AG08396 (cell line): ENCODE measurements around the gene CYP1A2.

Experiments used
- DNase-seq: peaks from one replicate; pipeline ENCODE4 v3.0.0; 2012; ENCODE audit warnings: low spot score, mixed read lengths

CYP1A2 gene

DNA sequence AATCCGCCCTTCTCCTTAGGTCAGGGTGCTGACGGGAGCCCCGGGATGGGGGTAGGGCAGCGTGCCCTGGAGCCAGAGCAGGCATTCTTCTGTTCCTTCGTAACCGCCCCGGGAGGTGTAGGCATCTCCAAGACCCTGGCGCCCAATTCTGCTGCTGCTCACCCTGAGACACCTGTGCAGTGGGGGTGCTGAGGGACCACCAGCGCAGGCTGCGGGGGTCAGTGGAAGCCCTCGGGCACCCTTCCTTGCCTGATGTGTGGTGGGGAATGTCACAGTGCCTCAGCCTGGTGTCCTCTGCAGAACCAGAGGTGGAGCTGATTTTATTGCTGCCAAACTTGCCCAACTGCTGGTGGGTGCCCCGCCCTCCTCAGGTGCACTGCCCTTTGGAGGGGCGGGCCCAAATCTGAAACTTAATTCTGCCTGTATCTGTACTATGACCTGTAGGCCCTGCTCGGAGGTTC, 40.6 kb downstream of the CYP1A2 start:
- no peak for DNase-seq

DNA sequence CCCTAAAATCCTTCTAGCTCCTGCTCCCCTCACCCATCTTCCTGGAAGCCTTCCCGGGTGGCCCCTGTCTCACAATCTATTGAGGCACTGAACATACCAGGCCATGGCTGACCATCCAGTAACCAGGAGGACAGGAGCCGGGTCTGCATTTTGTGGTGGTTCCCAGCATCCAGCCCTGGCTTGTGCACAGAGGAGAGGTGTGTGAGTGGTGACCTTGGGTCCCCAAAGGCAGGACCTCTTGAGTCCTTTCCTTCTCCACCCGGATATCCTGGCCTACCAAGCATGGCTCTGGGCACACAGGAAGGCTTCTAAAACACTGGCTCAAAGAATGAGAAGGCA, 41.1 kb downstream of the CYP1A2 start:
- no peak for DNase-seq

DNA sequence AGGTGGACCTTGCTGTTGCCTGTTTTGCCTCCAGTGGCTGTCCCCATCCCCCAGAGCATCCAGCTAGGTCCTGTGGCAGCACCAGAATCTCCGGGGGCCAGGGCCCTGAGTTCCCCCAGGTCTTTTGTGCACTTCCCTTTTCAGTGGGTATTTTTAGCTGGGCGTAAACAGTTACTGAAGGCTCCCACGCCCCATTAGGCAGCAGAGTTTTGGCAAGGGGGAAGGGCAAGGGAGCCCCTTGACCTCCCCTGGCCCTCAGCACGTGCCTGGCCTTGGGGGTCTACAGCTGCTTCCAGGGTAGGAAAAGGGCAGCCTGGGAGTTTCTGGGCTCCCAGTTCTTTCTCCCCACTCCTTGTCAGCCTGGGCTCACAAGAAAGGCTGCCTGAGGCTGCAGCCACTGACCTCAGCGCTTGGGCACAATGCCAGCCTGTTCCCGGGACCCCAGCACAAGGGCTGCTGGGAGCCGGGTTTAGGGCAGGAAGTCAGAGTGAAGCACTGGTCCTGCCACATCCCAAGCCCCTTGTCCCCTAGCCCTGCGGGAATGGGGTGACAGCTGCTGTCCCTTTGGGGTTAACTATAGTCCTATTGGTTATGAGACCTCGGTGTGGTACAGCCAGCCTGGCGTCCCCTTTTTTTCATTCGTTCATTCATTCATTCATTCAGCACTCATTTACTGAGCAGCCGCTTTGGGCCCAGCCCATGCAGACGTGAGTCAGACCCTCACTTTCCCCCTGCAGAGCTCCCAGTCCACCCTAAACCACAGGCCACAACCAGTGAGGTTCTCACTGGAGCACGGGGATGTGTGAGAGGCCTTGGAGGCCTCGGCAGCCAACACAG, 41.7 kb downstream of the CYP1A2 start:
- peak; percentile 83 for DNase-seq

DNA sequence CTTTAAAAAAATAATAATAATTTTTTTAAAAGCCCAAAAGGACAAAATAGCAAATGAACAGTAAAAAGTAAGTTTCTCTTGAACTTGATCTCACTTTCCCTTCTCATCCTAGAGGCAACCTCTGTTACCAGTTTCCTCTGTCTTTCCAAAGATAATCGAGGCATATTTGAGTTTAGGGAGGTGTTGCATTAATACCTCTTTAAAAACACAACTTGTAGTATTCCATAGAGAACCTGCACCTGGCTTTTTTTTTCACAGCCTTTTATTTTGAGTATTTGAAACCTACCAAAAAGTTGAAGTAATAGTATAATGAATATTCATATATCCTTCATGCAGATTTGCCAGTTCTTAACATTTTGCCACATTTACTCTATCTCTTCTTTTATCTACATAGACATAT, 42.4 kb downstream of the CYP1A2 start:
- no peak for DNase-seq

DNA sequence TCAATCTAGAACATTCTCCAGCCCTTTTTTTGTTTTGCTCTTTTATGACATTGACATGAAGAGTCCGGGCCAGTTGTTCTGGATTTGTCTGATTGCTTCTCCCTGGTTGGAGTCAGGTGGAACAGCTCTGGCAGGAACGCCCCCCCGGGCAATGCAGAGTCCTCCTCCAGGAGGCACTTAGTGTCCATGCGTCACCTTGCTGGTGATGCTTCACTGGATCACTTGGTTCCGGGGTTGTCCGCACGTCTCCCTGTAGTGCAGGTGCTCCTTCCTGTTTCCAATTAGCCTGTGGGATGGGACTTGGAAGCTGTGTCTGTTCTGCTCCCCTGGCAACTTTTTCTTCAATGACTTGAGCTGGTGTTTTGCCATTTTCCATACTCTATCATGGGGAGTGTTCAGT, 43.0 kb downstream of the CYP1A2 start:
- no peak for DNase-seq

DNA sequence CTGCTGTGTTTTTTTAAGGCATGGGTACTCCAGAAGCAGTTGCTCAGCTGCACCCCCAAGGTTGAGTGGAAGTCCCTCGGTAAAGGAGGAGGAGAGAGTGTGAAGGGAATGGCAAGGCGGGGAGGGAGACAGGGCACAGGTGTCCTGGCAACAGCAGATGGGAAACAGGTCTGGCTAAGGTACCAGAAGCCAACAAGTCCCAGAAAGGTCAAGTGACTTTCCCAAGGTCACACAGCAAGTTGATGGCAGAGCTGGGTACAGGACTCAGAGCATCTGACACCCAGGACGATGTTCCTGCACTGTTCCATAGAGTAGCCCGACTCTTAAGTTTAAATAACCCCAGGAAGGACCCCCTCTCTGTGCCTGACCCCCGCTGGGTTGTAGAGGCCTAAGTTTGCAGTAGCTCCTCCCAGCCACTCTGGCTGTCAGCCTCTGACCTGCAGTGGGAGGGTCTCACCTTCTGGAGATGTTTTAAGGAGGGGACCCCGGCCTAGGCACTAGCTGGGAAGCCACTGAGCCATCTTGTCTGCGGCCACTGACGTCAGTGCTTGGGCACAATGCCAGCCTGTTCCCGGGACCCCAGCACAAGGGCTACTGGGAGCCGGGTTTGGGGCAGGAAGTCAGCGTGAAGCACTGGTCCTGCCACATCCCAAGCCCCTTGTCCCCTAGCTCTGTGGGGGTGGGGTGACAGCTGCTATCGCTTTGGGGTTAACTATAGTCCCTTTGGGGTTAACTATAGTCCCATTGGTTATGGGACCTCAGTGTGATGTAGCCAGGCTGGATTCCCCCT, 43.8 kb downstream of the CYP1A2 start:
- no peak for DNase-seq

DNA sequence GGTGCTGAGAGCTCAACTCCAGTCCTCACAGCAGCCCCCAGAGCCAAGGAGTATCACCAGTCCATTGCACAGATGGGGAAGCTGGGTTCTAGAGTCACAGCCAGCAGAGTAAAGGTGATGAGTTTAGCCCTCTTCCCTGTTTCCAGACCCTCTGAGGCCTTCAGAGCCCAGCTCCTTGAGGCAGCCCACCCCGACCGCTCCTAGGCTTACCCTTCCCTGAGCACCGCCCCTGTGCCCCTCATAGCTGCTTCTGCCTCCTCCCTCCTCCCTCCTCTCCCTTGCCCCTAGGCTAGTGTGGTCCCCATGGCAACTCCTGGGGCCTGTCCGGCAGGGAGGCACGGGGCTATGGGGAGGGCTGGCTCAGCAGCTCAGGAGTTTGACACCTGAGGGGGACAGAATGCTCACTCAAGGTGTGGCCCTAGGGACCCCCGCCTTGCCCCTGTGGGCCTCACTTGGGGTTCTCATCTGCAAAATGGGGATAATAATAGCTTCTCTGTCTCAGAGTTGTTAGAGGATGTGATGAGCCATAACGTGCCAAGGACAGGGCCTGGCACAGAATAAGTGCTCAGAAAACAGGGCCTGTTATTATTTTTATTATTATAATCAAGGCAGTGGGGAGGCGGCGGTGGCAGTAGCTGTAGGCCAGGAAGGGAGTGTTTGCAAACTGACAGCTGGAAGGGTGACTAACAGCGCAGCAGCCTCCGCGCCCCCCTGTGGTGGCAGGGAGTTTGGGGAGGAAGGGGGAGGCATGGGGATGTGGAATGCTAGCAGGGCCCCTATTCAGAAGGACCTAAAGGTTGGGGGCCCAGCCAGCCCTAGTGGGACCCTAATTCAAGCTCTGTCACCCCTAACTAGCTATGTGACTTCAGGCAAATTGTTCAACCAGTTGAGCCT, 44.7 kb downstream of the CYP1A2 start:
- DNase-seq = no peak

DNA sequence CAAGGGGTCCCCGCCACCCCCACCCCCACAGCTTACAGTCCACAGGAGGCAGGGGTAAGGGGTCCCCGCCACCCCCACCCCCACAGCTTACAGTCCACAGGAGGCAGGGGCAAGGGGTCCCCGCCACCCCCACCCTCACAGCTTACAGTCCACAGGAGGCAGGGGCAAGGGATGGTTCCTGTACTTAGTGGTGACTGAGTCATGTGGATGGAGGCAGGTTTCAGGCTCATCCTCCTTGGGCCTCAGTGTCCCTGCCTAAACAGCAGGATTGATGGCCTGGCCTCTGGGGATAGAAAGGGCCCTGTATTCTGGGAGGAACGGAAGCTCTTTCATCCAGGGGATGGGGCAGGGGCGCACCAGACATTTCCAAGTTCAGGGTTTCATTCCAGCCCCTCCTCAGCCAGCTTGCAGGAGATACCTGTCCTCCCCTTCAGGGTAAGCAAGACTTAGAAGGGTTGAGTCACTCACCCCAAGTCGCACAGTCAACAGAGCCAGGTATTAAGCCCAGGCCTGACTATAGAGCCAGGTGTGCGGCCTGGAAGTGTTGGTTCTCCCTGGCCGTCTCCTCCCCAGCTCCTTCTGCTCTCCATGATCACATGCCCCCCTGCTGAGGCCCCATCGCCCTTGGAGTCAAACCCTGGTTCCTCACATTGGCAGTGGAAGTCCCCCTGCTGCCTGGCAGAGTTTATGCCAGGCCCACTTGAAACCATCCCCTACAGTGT, 45.8 kb downstream of the CYP1A2 start:
- no peak for DNase-seq

DNA sequence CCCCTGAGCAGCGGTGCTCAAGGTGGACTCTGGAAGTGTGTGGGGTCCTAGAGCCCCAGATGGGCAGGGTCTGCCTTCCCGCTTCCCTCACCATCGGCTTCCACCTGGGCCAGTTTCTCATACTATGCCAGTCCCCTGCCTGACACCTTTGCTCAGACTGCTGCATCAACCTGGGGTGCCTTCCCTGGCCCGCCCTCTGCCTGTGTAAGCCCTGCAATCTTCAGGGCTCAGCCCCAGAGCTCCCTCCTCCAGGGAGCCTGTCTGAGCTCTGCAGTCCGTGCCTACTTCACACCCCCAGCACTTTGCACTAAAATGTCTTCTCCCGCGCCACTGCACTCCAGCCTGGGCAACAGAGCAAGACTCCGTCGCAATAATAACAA, 46.3 kb downstream of the CYP1A2 start:
- no peak for DNase-seq

DNA sequence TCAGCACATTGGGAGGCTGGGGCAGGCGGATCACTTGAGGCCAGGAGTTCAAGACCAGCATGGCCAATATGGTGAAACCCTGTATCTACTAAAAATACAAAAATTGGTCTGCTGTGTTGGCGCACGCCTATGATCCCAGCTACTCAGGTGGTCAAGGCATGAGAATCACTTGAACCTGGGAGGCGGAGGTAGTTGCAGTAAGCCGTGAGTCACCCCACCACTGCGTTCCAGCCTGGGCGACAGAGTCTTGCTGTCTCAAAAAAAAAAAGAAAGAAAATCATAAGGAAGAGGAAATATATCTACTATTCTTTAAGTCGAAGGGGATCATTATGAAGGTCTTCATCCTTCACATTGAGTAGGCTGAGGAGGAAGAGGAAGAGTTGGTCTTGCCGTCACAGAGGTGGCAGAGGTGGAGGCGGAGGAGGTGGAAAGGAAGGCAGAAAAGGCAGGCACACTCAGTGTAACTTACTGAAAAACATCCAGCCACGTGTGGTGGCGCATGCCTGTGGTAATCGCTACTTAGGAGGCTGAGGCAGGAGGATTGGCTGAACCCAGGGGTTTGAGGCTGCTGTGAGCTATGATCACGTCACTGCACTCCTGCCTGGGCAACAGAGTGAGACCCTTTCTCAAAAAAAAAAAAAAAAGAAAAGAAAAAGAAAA, 47.5 kb downstream of the CYP1A2 start:
- no peak for DNase-seq

DNA sequence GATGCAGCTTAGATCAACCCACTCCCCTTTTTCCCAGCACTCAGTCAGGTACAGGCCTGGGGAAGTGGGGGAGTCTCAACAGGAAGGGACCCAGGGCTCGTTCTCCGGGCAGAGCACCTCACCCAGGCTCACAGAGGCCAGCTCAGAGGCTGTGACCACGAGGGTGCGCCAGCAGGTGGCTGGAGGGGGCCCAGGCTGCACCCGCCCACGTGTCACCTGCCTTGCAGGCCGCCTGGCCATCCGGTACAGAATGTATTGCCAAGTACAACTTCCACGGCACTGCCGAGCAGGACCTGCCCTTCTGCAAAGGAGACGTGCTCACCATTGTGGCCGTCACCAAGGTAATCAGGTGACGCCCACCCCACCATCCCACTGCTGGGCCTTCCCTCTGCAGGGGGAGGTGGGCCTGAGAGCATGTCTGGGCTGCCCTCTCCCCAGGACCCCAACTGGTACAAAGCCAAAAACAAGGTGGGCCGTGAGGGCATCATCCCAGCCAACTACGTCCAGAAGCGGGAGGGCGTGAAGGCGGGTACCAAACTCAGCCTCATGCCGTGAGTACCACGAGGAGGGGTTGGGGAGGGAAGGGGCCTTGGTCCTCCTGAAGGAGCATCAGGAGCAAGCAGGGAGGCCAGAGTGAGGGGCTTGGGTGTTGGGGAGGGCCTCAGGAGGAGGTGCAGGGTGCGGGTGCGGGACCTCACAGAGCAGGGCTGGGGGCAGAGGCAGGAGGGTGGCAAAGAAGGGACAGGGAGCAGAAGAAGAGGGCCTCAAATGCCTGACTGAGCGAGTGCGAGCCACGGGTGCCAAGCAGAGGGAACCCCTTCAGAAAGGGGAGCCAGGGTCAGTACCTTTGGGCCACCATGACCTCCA, 50.0 kb downstream of the CYP1A2 start:
- no peak for DNase-seq

DNA sequence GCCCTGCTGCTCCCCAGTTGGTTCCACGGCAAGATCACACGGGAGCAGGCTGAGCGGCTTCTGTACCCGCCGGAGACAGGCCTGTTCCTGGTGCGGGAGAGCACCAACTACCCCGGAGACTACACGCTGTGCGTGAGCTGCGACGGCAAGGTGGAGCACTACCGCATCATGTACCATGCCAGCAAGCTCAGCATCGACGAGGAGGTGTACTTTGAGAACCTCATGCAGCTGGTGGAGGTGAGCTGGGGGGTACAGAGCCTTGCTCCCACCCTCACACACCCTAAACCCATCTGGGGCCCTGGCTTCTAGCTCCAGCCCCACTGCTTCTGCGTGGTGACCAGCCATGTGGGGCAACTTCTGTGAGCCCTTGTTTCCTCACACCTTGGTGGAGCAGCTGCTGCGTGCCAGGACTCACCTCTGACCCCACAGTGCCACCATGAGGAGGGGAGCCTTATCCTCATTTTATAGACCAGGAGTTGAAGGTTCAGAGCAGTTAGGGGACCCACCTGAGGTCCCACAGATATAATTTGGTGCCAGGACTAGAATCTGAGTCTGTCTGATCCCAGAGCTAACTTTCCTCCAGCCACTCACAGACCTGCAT, 50.7 kb downstream of the CYP1A2 start:
- no peak for DNase-seq

DNA sequence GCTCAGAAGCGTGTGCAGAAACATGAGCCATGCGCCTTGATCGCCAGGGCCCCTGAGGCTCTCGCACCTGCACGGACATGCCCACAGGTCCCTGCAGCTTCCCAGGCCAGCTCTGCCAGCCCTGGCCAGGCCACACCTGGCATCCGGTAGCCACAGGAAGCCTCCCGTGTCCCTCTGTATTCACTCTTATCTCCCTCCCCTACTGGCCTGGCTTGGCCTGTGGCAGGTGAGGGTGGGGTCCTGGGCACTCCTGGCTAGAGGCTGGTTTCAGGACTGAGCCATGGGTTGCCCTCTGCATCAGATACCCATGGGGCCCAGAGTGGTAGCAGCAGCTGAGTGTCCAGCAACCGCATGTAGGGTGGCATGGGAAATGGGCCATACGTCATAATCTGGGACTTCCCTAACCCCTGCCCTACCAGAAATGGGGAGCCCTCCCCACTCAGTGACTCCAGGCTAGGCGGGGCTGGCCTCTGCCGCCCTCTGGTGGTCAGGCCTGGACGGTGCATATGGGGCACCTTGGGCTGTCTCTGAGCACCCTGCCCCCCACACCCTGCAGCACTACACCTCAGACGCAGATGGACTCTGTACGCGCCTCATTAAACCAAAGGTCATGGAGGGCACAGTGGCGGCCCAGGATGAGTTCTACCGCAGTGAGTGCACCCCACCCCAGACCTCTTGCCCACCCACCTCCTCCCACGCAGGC, 51.4 kb downstream of the CYP1A2 start:
- peak; percentile 94 for DNase-seq

DNA sequence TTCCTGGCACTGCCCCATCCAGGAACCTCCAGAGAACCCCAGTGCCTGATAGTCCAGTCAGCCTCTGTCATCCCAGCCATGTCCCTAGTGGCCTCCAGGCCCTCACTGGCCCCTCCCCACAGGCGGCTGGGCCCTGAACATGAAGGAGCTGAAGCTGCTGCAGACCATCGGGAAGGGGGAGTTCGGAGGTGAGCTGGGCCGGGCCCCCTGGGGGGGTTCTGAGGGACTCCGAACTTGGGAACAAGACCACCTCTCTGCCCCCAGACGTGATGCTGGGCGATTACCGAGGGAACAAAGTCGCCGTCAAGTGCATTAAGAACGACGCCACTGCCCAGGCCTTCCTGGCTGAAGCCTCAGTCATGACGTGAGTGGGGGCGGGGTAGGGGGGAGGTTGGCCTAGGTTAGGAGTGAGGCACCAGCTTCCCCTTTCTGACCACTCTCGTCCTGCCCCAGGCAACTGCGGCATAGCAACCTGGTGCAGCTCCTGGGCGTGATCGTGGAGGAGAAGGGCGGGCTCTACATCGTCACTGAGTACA, 52.0 kb downstream of the CYP1A2 start:
- no peak for DNase-seq

DNA sequence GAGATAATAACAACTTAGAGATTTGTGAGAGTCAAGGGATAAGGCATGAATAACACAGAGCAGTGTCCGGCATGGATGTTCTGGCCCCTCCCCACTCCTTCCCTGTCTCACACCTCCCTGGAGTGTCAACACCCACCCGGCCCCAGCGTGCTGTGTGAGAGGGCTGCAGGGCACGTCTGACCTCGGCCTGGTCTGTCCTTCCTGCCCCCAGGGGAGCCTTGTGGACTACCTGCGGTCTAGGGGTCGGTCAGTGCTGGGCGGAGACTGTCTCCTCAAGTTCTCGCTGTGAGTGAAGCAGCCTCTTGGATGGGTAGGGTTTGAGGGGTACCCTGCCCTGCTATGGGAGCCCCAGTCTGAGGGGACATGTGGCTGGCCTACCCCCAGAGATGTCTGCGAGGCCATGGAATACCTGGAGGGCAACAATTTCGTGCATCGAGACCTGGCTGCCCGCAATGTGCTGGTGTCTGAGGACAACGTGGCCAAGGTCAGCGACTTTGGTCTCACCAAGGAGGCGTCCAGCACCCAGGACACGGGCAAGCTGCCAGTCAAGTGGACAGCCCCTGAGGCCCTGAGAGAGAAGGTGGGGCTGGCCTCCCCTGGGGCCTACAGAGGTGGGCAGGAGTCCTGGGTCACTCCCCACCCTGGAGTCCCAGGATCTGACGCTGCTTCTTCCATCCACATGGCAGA, 52.8 kb downstream of the CYP1A2 start:
- no peak for DNase-seq

DNA sequence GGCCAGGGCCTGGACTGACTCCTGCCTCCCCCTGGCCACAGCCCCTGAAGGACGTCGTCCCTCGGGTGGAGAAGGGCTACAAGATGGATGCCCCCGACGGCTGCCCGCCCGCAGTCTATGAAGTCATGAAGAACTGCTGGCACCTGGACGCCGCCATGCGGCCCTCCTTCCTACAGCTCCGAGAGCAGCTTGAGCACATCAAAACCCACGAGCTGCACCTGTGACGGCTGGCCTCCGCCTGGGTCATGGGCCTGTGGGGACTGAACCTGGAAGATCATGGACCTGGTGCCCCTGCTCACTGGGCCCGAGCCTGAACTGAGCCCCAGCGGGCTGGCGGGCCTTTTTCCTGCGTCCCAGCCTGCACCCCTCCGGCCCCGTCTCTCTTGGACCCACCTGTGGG, 53.6 kb downstream of the CYP1A2 start:
- DNase-seq = no peak

DNA sequence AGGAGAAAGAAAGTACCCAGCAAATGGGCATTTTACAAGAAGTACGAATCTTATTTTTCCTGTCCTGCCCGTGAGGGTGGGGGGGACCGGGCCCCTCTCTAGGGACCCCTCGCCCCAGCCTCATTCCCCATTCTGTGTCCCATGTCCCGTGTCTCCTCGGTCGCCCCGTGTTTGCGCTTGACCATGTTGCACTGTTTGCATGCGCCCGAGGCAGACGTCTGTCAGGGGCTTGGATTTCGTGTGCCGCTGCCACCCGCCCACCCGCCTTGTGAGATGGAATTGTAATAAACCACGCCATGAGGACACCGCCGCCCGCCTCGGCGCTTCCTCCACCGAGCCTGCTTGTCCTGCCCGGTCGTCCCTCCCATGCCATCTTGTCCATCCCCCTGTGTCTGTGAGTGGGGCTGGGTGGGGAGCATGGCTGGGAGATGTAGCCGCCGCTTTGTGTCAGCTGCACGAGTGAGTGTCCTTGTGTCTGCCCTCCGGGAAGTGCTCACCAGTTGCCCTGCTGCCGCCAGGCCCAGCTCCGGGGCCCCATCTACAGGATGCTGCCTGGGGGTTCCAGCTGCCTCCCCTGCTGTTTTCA, 54.3 kb downstream of the CYP1A2 start:
- no peak for DNase-seq

DNA sequence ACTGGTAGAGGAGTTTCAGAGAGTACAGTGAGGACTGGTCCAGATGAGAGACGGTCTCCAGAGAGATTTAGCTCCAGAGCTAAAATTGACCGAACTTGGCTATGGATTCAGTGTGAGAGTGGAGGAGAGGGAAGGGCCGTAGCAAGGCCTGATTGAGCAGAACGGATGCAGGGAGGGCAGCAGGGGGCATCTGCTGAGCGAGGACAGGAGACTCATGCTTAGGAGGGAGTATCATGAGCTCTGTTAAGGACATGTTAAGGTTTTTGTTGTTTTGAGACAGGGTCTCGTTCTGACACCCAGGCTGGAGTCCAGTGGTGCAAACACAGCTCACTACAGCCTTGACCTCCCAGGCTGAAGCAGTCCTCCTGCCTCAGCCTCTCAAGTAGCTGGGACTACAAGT, 56.3 kb downstream of the CYP1A2 start:
- DNase-seq = no peak
